ENCODE measurements around the gene RAB10. TPM values are rescaled to one million over a fixed set of nuclear protein-coding genes. Genes with fewer than 3 reads are reported as not detected.

The RAB10 gene
- total RNA-seq, 1 experiment from 2014 or later = 130 TPM

GRCh38 chr2:26174691-26175465 is 141.0 kb downstream of the RAB10 start:
- no peak overlapping the region; a peak in 1 of 7 replicates for H3K27ac Mint-ChIP-seq
- Histone ChIP-seq H3K14ac (ENCODE audit: insufficient read depth, low read length) (no peak overlapping the region), H2BK5ac (ENCODE audit: insufficient read length, low read length) (no peak overlapping the region), H2BK120ac (ENCODE audit: low read depth, low read length, poor library complexity, severe bottlenecking) (no peak overlapping the region), H2AFZ (ENCODE audit: low read length) (no peak overlapping the region), H3K56ac (ENCODE audit: insufficient read length, low read depth, low read length) (no peak overlapping the region), H2AK5ac (ENCODE audit: insufficient read length, low read length) (no peak overlapping the region), H3K9ac (ENCODE audit: extremely low read depth, insufficient read length, low read length) (no peak overlapping the region), H4K8ac (replicated peaks; ENCODE audit: insufficient read length, low read depth, low read length) (no peak overlapping the region), H3K27me3 (ENCODE audit: insufficient read depth, low read length) (no peaks in the 10 kb centered on the region), H3K79me1 (ENCODE audit: insufficient read depth, low read depth, low read length, poor library complexity, severe bottlenecking) (no peaks in the 10 kb centered on the region), H3K4me2 (ENCODE audit: insufficient read depth, insufficient read length, low read length) (peak overlapping the region; percentile 36), H2BK15ac (ENCODE audit: low read depth, low read length) (no peak overlapping the region), H4K5ac (ENCODE audit: insufficient read length, low read depth, low read length) (no peak overlapping the region), H3K18ac (ENCODE audit: insufficient read length, low read depth, low read length) (no peak overlapping the region), H3K9me3 (ENCODE audit: control insufficient read depth, low read depth, low read length) (no peaks in the 10 kb centered on the region), H2BK12ac (ENCODE audit: insufficient read length, low read depth, low read length) (no peak overlapping the region), H2BK20ac (ENCODE audit: low read depth, low read length, poor library complexity, severe bottlenecking) (no peak overlapping the region), H3K23ac (ENCODE audit: insufficient read length, low read depth, low read length) (no peak overlapping the region), H4K91ac (ENCODE audit: insufficient read length, low read depth, low read length) (no peak overlapping the region), H3K4me1 (ENCODE audit: insufficient read depth, low read length) (no peaks in the 10 kb centered on the region; the same call in 1 of the 2 replicates), H3T11ph (ENCODE audit: low read length) (no peak overlapping the region), H3K79me2 (ENCODE audit: insufficient read depth, low read length) (no peaks in the 10 kb centered on the region), H3K23me2 (ENCODE audit: insufficient read length, low read depth, low read length, poor library complexity, severe bottlenecking) (peaks cover 22% of the 10 kb centered on the region), H3K27ac (ENCODE audit: insufficient read length, low read depth, low read length) (no peak overlapping the region), H4K20me1 (ENCODE audit: control insufficient read depth, insufficient read depth, insufficient read length) (no peaks in the 10 kb centered on the region), H3K4ac (ENCODE audit: low read depth, low read length) (no peak overlapping the region)
- peaks cover 0 to 12% (median 9%) of the 10 kb centered on the region in 3 experiments; a peak in 6 of 7 replicates for H3K36me3 Mint-ChIP-seq (ENCODE audit: insufficient read depth in 1 of 3, low read depth in 3 of 3)
- no peak for DNase-seq
- WGBS (ENCODE audit: extremely low coverage, insufficient read length, low lambda C conversion rate) = no CpG with 5 or more reads among the region's 10 CpGs
- H3K9me3 Mint-ChIP-seq = peaks cover 0 to 5% of the 10 kb centered on the region in 2 experiments; a peak in 2 of 5 replicates
- peaks cover 15 to 26% of the 10 kb centered on the region in 2 experiments for H3K4me1 Mint-ChIP-seq
- TF ChIP-seq, protein P1, sequence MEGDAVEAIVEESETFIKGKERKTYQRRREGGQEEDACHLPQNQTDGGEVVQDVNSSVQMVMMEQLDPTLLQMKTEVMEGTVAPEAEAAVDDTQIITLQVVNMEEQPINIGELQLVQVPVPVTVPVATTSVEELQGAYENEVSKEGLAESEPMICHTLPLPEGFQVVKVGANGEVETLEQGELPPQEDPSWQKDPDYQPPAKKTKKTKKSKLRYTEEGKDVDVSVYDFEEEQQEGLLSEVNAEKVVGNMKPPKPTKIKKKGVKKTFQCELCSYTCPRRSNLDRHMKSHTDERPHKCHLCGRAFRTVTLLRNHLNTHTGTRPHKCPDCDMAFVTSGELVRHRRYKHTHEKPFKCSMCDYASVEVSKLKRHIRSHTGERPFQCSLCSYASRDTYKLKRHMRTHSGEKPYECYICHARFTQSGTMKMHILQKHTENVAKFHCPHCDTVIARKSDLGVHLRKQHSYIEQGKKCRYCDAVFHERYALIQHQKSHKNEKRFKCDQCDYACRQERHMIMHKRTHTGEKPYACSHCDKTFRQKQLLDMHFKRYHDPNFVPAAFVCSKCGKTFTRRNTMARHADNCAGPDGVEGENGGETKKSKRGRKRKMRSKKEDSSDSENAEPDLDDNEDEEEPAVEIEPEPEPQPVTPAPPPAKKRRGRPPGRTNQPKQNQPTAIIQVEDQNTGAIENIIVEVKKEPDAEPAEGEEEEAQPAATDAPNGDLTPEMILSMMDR (conservative IDR thresholded peaks at IDR 0.05) = no peak
- peak overlapping the region; percentile 67 to 89 for H3K4me3 Mint-ChIP-seq
- H3K27me3 Mint-ChIP-seq (ENCODE audit: low read depth) = peaks cover 26% of the 10 kb centered on the region

Measured in H9 (cell line).